ENCODE results near the gene SLCO1B1. TPM values are rescaled to one million over a fixed set of nuclear protein-coding genes. Genes with fewer than 3 reads are reported as not detected.
"Not testable (repeated sequence)": the region's sequence is repeated elsewhere in the genome, so short reads cannot be mapped to it uniquely, and the experiment has no call there.

SLCO1B1 gene
- total RNA-seq, 1 donor = not detected

GRCh38 chr12:21117995-21118394 lies 13.0 kb upstream of the SLCO1B1 start:
- no peak for TF ChIP-seq CTCF (IDR thresholded peaks at IDR 0.05; ENCODE audit: extremely low read depth, low read depth, low read length)
- Histone ChIP-seq H3K36me3 (ENCODE audit: insufficient read depth, low read length) (no peaks in the 10 kb centered on the region), H3K79me2 (ENCODE audit: insufficient read depth, low read length) (no peaks in the 10 kb centered on the region), H3K4me2 (ENCODE audit: insufficient read depth, low read length) (no peak overlapping the region), H3K4me1 (ENCODE audit: insufficient read depth, low read length) (no peaks in the 10 kb centered on the region), H3K27ac (ENCODE audit: low read depth, low read length) (no peak overlapping the region), H2AFZ (ENCODE audit: low read length) (no peak overlapping the region), H4K20me1 (ENCODE audit: insufficient read depth, low read length) (no peaks in the 10 kb centered on the region), H3K9me3 (ENCODE audit: low read depth, low read length) (no peaks in the 10 kb centered on the region), H3K27me3 (ENCODE audit: insufficient read depth, low read length) (no peaks in the 10 kb centered on the region), H3K4me3 (ENCODE audit: insufficient read depth, low read length) (no peak overlapping the region)
- DNase-seq (ENCODE audit: insufficient read length, low spot score, missing footprints) = no peak

GRCh38 chr12:21118760-21119159 lies 12.2 kb upstream of the SLCO1B1 start:
- no peaks in the 10 kb centered on the region for H3K79me2 ChIP-seq (ENCODE audit: insufficient read depth, low read length)
- no peak overlapping the region for H3K4me3 ChIP-seq (ENCODE audit: insufficient read depth, low read length)
- H3K36me3 ChIP-seq (ENCODE audit: insufficient read depth, low read length) = no peaks in the 10 kb centered on the region
- H3K9me3 ChIP-seq (ENCODE audit: low read depth, low read length) = no peaks in the 10 kb centered on the region
- no peak overlapping the region for H2AFZ ChIP-seq (ENCODE audit: low read length)
- H4K20me1 ChIP-seq (ENCODE audit: insufficient read depth, low read length) = no peaks in the 10 kb centered on the region
- H3K27ac ChIP-seq (ENCODE audit: low read depth, low read length) = no peak overlapping the region
- H3K4me2 ChIP-seq (ENCODE audit: insufficient read depth, low read length) = no peak overlapping the region
- no peak for TF ChIP-seq CTCF (IDR thresholded peaks at IDR 0.05; ENCODE audit: extremely low read depth, low read depth, low read length)
- no peaks in the 10 kb centered on the region for H3K27me3 ChIP-seq (ENCODE audit: insufficient read depth, low read length)
- DNase-seq (ENCODE audit: insufficient read length, low spot score, missing footprints) = no peak
- no peaks in the 10 kb centered on the region for H3K4me1 ChIP-seq (ENCODE audit: insufficient read depth, low read length)

GRCh38 chr12:21129351-21129750 lies 1.6 kb upstream of the SLCO1B1 start:
- Histone ChIP-seq H3K36me3 (ENCODE audit: insufficient read depth, low read length) (no peaks in the 10 kb centered on the region), H3K27ac (ENCODE audit: low read depth, low read length) (no peak overlapping the region), H4K20me1 (ENCODE audit: insufficient read depth, low read length) (no peaks in the 10 kb centered on the region), H3K4me1 (ENCODE audit: insufficient read depth, low read length) (no peaks in the 10 kb centered on the region), H3K9me3 (ENCODE audit: low read depth, low read length) (no peaks in the 10 kb centered on the region), H3K4me3 (ENCODE audit: insufficient read depth, low read length) (no peak overlapping the region), H2AFZ (ENCODE audit: low read length) (no peak overlapping the region), H3K4me2 (ENCODE audit: insufficient read depth, low read length) (no peak overlapping the region), H3K79me2 (ENCODE audit: insufficient read depth, low read length) (no peaks in the 10 kb centered on the region), H3K27me3 (ENCODE audit: insufficient read depth, low read length) (no peaks in the 10 kb centered on the region)
- DNase-seq (ENCODE audit: insufficient read length, low spot score, missing footprints) = no peak
- no peak for TF ChIP-seq CTCF (IDR thresholded peaks at IDR 0.05; ENCODE audit: extremely low read depth, low read depth, low read length)

- Histone ChIP-seq H3K27ac (ENCODE audit: low read depth, low read length) (no peak overlapping the region), H3K9me3 (ENCODE audit: low read depth, low read length) (no peaks in the 10 kb centered on the region), H3K4me2 (ENCODE audit: insufficient read depth, low read length) (no peak overlapping the region), H4K20me1 (ENCODE audit: insufficient read depth, low read length) (no peaks in the 10 kb centered on the region), H2AFZ (ENCODE audit: low read length) (no peak overlapping the region), H3K79me2 (ENCODE audit: insufficient read depth, low read length) (no peaks in the 10 kb centered on the region), H3K36me3 (ENCODE audit: insufficient read depth, low read length) (no peaks in the 10 kb centered on the region), H3K27me3 (ENCODE audit: insufficient read depth, low read length) (no peaks in the 10 kb centered on the region), H3K4me1 (ENCODE audit: insufficient read depth, low read length) (no peaks in the 10 kb centered on the region), H3K4me3 (ENCODE audit: insufficient read depth, low read length) (no peak overlapping the region)
- TF ChIP-seq CTCF (IDR thresholded peaks at IDR 0.05; ENCODE audit: extremely low read depth, low read depth, low read length) = no peak
- DNase-seq (ENCODE audit: insufficient read length, low spot score, missing footprints) = no peak
These were observed 1.1 kb upstream of the SLCO1B1 start for GRCh38 chr12:21129906-21130305.

- H3K4me1 ChIP-seq (ENCODE audit: insufficient read depth, low read length); H3K4me2 ChIP-seq (ENCODE audit: insufficient read depth, low read length); H2AFZ ChIP-seq (ENCODE audit: low read length); H3K9me3 ChIP-seq (ENCODE audit: low read depth, low read length); H3K27me3 ChIP-seq (ENCODE audit: insufficient read depth, low read length); H3K36me3 ChIP-seq (ENCODE audit: insufficient read depth, low read length); DNase-seq (ENCODE audit: insufficient read length, low spot score, missing footprints); H3K79me2 ChIP-seq (ENCODE audit: insufficient read depth, low read length); H3K4me3 ChIP-seq (ENCODE audit: insufficient read depth, low read length); H3K27ac ChIP-seq (ENCODE audit: low read depth, low read length); H4K20me1 ChIP-seq (ENCODE audit: insufficient read depth, low read length): not testable (repeated sequence)
These were observed 6.5 kb downstream of the SLCO1B1 start for GRCh38 chr12:21137318-21137999.
